MCF 10A (cell line): ENCODE measurements around the gene TMEM151B. TPM values are rescaled to one million over a fixed set of nuclear protein-coding genes. Genes with fewer than 3 reads are reported as not detected.
A peak's percentile ranks its signal among the peaks of the same experiment; 100 is the strongest.

Experiments
- BruUV-seq: library from RNA; stranded (reverse); fragments of 400-500 nt; replicated peaks from 2 replicates; lab custom pipeline; 2021; lab: Mats Ljungman, UMichigan
- CTCF ChIA-PET: fragments of 300-600 bp; sonication (Branson Sonifier 250); formaldehyde crosslinking; extraction: SDS; loops from one replicate; lab custom pipeline; 2021; ENCODE audit warnings: antibody characterized with exemption, inconsistent platforms; lab: Yijun Ruan, JAX
- POLR2A ChIA-PET: fragments of 300-600, 350-650 bp; sonication (Branson Sonifier 250); formaldehyde crosslinking; extraction: SDS; loops from one replicate; lab custom pipeline; 2020; ENCODE audit warnings: antibody characterized with exemption, inconsistent platforms; lab: Yijun Ruan, JAX
- DNase-seq: peaks from one replicate; pipeline ENCODE4 v3.0.0-alpha.2; 2018; ENCODE audit not compliant: unreplicated experiment
- H3K27ac Mint-ChIP-seq: one replicate; pipeline ENCODE4 v1.8.0; 2022; ENCODE audit warnings: mild to moderate bottlenecking, low read depth, mixed read lengths; ENCODE audit not compliant: unreplicated experiment
- H3K27me3 Mint-ChIP-seq: one replicate; pipeline ENCODE4 v1.8.0; 2022; ENCODE audit warnings: mixed read lengths; ENCODE audit not compliant: insufficient read depth, unreplicated experiment
- H3K36me3 Mint-ChIP-seq: one replicate; pipeline ENCODE4 v1.8.0; 2022; ENCODE audit warnings: mild to moderate bottlenecking, moderate library complexity, mixed read lengths; ENCODE audit not compliant: insufficient read depth, unreplicated experiment
- H3K4me1 Mint-ChIP-seq: one replicate; pipeline ENCODE4 v1.8.0; 2022; ENCODE audit warnings: mixed read lengths; ENCODE audit not compliant: insufficient read depth, unreplicated experiment
- H3K4me3 Mint-ChIP-seq: one replicate; pipeline ENCODE4 v1.8.0; 2022; ENCODE audit warnings: mild to moderate bottlenecking, moderate library complexity, mixed read lengths; ENCODE audit not compliant: unreplicated experiment
- H3K9me3 Mint-ChIP-seq: one replicate; pipeline ENCODE4 v1.8.0; 2022; ENCODE audit warnings: mixed read lengths; ENCODE audit not compliant: unreplicated experiment
- CTCF ChIP-seq: fragments of 200-600 bp; IDR thresholded peaks from one replicate; pipeline ENCODE4 v1.8.0; 2022; ENCODE audit warnings: antibody characterized with exemption, mild to moderate bottlenecking; ENCODE audit not compliant: unreplicated experiment
- intact Hi-C: fragments of 100-400 bp; cut with micrococcal nuclease; formaldehyde crosslinking; loops from 2 replicates; pipeline ENCODE4 v1.14.1; 2022
- total RNA-seq: library from RNA; stranded (reverse); gene quantifications from 2 replicates; pipeline ENCODE4 v1.2.3, GENCODE V29; 2022

The TMEM151B gene
- total RNA-seq, 1 experiment from 2014 or later: not detected

- H3K27me3 Mint-ChIP-seq: no peaks in the 10 kb centered on the region
These were observed 9.6 kb upstream of the TMEM151B start for GRCh38 chr6:44260451-44261297.

GRCh38 chr6:44261581-44261980, 8.7 kb upstream of the TMEM151B start:
- Mint-ChIP-seq H3K4me1 (peaks cover 33% of the 10 kb centered on the region), H3K4me3 (no peak overlapping the region)
- POLR2A ChIA-PET: interaction anchor here (0.7 to 1.5 kb wide), 4 partner anchors 10 to 553 kb away, joined by 3 to 4 read pairs (median 3); no protein-coding TSS in a partner anchor

More at GRCh38 chr6:44260451-44261297, 9.6 kb upstream of the TMEM151B start:
- Mint-ChIP-seq H3K4me1 (peaks cover 42% of the 10 kb centered on the region), H3K27ac (peak overlapping the region; percentile 9), H3K36me3 (peaks cover 19% of the 10 kb centered on the region), H3K4me3 (no peak overlapping the region), H3K9me3 (no peaks in the 10 kb centered on the region)
- ChIA-PET CTCF (interaction anchor here (1.0 to 1.2 kb wide), 2 partner anchors 88 to 109 kb away, joined by 3 to 4 read pairs; no protein-coding TSS in a partner anchor), POLR2A (interaction anchor here (0.6 to 0.7 kb wide), 2 partner anchors 552 to 685 kb away, joined by 3 read pairs; partner anchors contain the start of gene XPO5)
- no TSS peak for BruUV-seq
- intact Hi-C loops: no loop called here
- TF ChIP-seq CTCF: no peak
- no peak for DNase-seq

DNA sequence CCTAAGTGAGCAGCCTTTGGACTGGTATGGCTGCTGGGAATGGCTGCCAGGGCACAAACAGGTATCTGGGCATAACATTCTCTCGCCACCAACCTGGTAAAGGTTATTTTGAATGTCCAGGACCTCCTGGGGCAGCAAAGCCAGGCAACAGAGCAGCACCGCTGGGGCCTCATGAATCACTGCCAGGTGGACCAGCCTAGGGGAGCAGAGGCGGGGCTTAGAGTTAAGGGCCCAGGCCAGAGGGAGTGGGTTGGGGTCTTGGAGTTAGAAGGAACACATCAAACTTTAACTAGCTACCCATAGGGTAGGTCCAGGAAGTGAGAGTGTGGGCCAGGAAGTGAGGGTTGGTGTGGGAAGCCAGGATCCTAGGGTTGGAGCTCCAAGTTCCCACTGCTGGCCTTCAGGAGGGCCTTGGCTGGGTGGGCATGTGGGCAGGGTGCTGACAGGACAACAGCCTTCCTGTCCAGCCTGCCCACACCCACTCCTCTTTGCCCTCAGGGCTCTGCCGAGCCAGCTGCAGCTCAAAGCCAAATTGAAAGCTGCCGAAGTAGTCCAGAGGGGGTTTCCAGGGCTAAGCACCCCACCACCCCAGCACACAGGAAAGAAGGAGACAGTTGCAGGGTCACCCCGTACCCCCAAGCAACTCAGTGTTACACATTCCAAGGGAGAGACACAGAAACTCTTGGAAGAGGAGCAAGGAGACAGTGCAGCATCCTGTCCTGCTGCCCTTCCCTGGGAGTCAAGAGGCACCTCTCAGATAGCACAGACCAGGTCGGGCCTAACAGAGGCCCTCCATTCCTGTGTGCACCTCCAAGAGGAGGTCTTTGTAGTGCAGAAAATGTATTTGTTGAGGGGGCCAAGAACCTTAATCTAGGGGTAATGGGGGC, 7.5 kb upstream of the TMEM151B start:
- peaks cover 3% of the 10 kb centered on the region for H3K36me3 Mint-ChIP-seq
- ChIA-PET POLR2A (interaction anchor here (0.7 to 3.3 kb wide), 5 partner anchors 9 to 25 kb away, joined by 3 to 25 read pairs (median 3); partner anchors contain the start of gene HSP90AB1), CTCF (interaction anchor here (1.0 to 1.8 kb wide), 4 partner anchors 9 to 81 kb away, joined by 3 to 9 read pairs (median 4); no protein-coding TSS in a partner anchor)
- DNase-seq: no peak
- H3K4me1 Mint-ChIP-seq: peaks cover 29% of the 10 kb centered on the region
- no peak for TF ChIP-seq CTCF
- no peaks in the 10 kb centered on the region for H3K27me3 Mint-ChIP-seq
- no TSS peak for BruUV-seq
- intact Hi-C loops: no loop called here
- peak overlapping the region; percentile 91 for H3K4me3 Mint-ChIP-seq
- peak overlapping the region; percentile 77 for H3K27ac Mint-ChIP-seq
- H3K9me3 Mint-ChIP-seq: no peaks in the 10 kb centered on the region

More at GRCh38 chr6:44261581-44261980, 8.7 kb upstream of the TMEM151B start:
- intact Hi-C loops: no loop called here
- TF ChIP-seq CTCF: no peak
- no TSS peak for BruUV-seq
- no peak for DNase-seq
- H3K9me3 Mint-ChIP-seq: no peaks in the 10 kb centered on the region
- H3K27me3 Mint-ChIP-seq: no peaks in the 10 kb centered on the region
- H3K27ac Mint-ChIP-seq: no peak overlapping the region
- H3K36me3 Mint-ChIP-seq: peaks cover 9% of the 10 kb centered on the region
- CTCF ChIA-PET: interaction anchor here (0.8 to 1.8 kb wide), 6 partner anchors 8 to 89 kb away, joined by 3 to 9 read pairs (median 4); no protein-coding TSS in a partner anchor
